SK-N-SH (cell line): Measurements from ENCODE around the gene MFSD2B. TPM values are rescaled to one million over a fixed set of nuclear protein-coding genes. Genes with fewer than 3 reads are reported as not detected.
A peak's percentile ranks its signal among the peaks of the same experiment; 100 is the strongest.

Source experiments
- CTCF ChIA-PET: fragments of 300-600, 350-600 bp; formaldehyde crosslinking; extraction: SDS; loops from one replicate; lab custom pipeline; 2021; lab: Yijun Ruan, JAX
- POLR2A ChIA-PET: fragments of 350-600 bp; sonication (Branson Sonifier 250); formaldehyde crosslinking; extraction: SDS; loops from one replicate; lab custom pipeline; 2020; ENCODE audit warnings: antibody characterized with exemption, inconsistent platforms; lab: Yijun Ruan, JAX
- DNase-seq: peaks from one replicate; pipeline ENCODE4 v3.0.0; 2012
- H2AFZ ChIP-seq: fragments of 200-600 bp; sonication (generic); 2 replicates; pipeline ENCODE4 v1.8.1; 2016; ENCODE audit warnings: antibody characterized with exemption, mild to moderate bottlenecking, low read depth
- H3F3A ChIP-seq: fragments of 200-600 bp; sonication (generic); replicated peaks from 2 replicates; pipeline ENCODE3; 2016; ENCODE audit warnings: antibody characterized with exemption, mild to moderate bottlenecking; ENCODE audit not compliant: insufficient read depth
- H3K27ac ChIP-seq, 2 experiments: fragments of 200-500 bp in 1 of 2; fragments of 200-600 bp in 1 of 2; sonication (Bioruptor generic) in 1 of 2; sonication (generic), shearing (Covaris generic) in 1 of 2; 2 replicates each; pipeline versions ENCODE4 v1.5.1 to v1.6.1; 2014 to 2016; ENCODE audit warnings: low read depth in 2 of 2, inconsistent platforms in 1 of 2, low read length in 1 of 2, mild to moderate bottlenecking in 1 of 2, mixed read lengths in 1 of 2
- H3K27me3 ChIP-seq: fragments of 200-600 bp; sonication (generic), shearing (Covaris generic); 2 replicates; pipeline ENCODE4 v1.6.1; 2016; ENCODE audit warnings: mixed run types; ENCODE audit not compliant: insufficient read depth
- H3K36me3 ChIP-seq, 2 experiments: fragments of 200-500 bp in 1 of 2; fragments of 200-600 bp in 1 of 2; sonication (Bioruptor generic) in 1 of 2; sonication (generic) in 1 of 2; replicated peaks in 1 of 2; 2 replicates each; pipeline versions ENCODE3 to v1.5.1; 2014 to 2016; ENCODE audit warnings: low read length in 1 of 2, mild to moderate bottlenecking in 1 of 2; ENCODE audit not compliant: insufficient read depth in 2 of 2, control insufficient read depth in 1 of 2
- H3K4me1 ChIP-seq, 2 experiments: fragments of 200-500 bp in 1 of 2; fragments of 200-600 bp in 1 of 2; sonication (Bioruptor generic) in 1 of 2; sonication (generic), shearing (Covaris generic) in 1 of 2; 2 replicates each; pipeline versions ENCODE4 v1.5.1 to v1.6.1; 2014 to 2016; ENCODE audit warnings: low read depth in 1 of 2, low read length in 1 of 2, mixed run types in 1 of 2; ENCODE audit not compliant: insufficient read depth in 2 of 2, control insufficient read depth in 1 of 2
- H3K4me2 ChIP-seq: fragments of 200-600 bp; sonication (generic), shearing (Covaris generic); 2 replicates; pipeline ENCODE4 v1.6.1; 2017; ENCODE audit warnings: mixed run types
- H3K4me3 ChIP-seq, 2 experiments: fragments of 200-500 bp in 1 of 2; fragments of 200-600 bp in 1 of 2; sonication (Bioruptor generic) in 1 of 2; sonication (generic), shearing (Covaris generic) in 1 of 2; 2 replicates each; pipeline versions ENCODE4 v1.5.1 to v1.8.1; 2014 to 2016; ENCODE audit warnings: low read depth in 2 of 2, inconsistent platforms in 1 of 2, low read length in 1 of 2, mild to moderate bottlenecking in 1 of 2, mixed read lengths in 1 of 2, moderate library complexity in 1 of 2
- H3K79me2 ChIP-seq: fragments of 200-600 bp; sonication (generic); 2 replicates; pipeline ENCODE4 v1.8.1; 2017; ENCODE audit warnings: mild to moderate bottlenecking; ENCODE audit not compliant: insufficient read depth
- H3K9ac ChIP-seq: fragments of 200-600 bp; sonication (generic); 2 replicates; pipeline ENCODE4 v1.6.1; 2017; ENCODE audit warnings: mixed run types
- H3K9me2 ChIP-seq: fragments of 200-600 bp; sonication (generic); 2 replicates; pipeline ENCODE4 v1.6.1; 2017; ENCODE audit warnings: mixed run types
- H3K9me3 ChIP-seq: fragments of 200-600 bp; sonication (generic); 2 replicates; pipeline ENCODE4 v1.6.1; 2017; ENCODE audit warnings: mixed run types, mild to moderate bottlenecking, moderate library complexity
- H4K20me1 ChIP-seq: fragments of 200-600 bp; sonication (generic); 2 replicates; pipeline ENCODE4 v1.6.1; 2017; ENCODE audit warnings: mild to moderate bottlenecking, mixed run types; ENCODE audit not compliant: insufficient read depth
- ELF1 ChIP-seq: IDR thresholded peaks from 2 replicates; pipeline ENCODE4 v1.4.0; 2012
- EP300 ChIP-seq, 2 experiments: IDR thresholded peaks; 2 replicates each; pipeline versions ENCODE4 v1.4.0 to v1.6.1; 2012; ENCODE audit warnings: borderline replicate concordance in 1 of 2, low read depth in 1 of 2, low read length in 1 of 2
- EZH2phosphoT487 ChIP-seq: fragments of 200-600 bp; sonication (generic); IDR thresholded peaks from 2 replicates; pipeline ENCODE4 v1.6.1; 2017; ENCODE audit warnings: low read depth, mixed run types, mild to moderate bottlenecking, antibody characterized with exemption, moderate library complexity, borderline replicate concordance
- FOSL2 ChIP-seq: IDR thresholded peaks from 2 replicates; pipeline ENCODE4 v1.4.0; 2012; ENCODE audit warnings: low read depth, mild to moderate bottlenecking, moderate library complexity, borderline replicate concordance
- GATA2 ChIP-seq: sonication (generic); formaldehyde crosslinking; IDR thresholded peaks from 2 replicates; pipeline ENCODE4 v1.5.0; 2020; ENCODE audit warnings: mild to moderate bottlenecking, missing genetic modification reagents
- MXI1 ChIP-seq: IDR thresholded peaks from 2 replicates; pipeline ENCODE4 v1.6.1; 2012; ENCODE audit warnings: mild to moderate bottlenecking, low read depth, low read length, improper control_type of control experiment
- NFIC ChIP-seq: IDR thresholded peaks from 2 replicates; pipeline ENCODE4 v1.4.0; 2012; ENCODE audit warnings: borderline replicate concordance
- NRF1 ChIP-seq: IDR thresholded peaks from 2 replicates; pipeline ENCODE4 v1.6.1; 2012; ENCODE audit warnings: low read depth, mild to moderate bottlenecking, low read length
- PBX3 ChIP-seq: IDR thresholded peaks from 2 replicates; pipeline ENCODE4; 2012
- POLR2AphosphoS5 ChIP-seq: IDR thresholded peaks from 2 replicates; pipeline ENCODE4 v1.6.1; 2012; ENCODE audit warnings: low read depth, low read length
- RAD21 ChIP-seq: IDR thresholded peaks from 2 replicates; pipeline ENCODE4 v1.6.1; 2012; ENCODE audit warnings: mild to moderate bottlenecking, low read length
- RCOR1 ChIP-seq: fragments of 150-350 bp; IDR thresholded peaks from 2 replicates; pipeline ENCODE4 v1.6.1; 2017; ENCODE audit warnings: antibody characterized with exemption, low read length
- RFX5 ChIP-seq: IDR thresholded peaks from 2 replicates; pipeline ENCODE4 v1.6.1; 2012; ENCODE audit warnings: mild to moderate bottlenecking, improper control_type of control experiment, low read length
- RXRA ChIP-seq: IDR thresholded peaks from 2 replicates; pipeline ENCODE4 v1.4.0; 2012; ENCODE audit warnings: low read depth, mild to moderate bottlenecking, borderline replicate concordance
- SMC3 ChIP-seq: IDR thresholded peaks from 2 replicates; pipeline ENCODE4 v1.6.1; 2012; ENCODE audit warnings: low read depth, low read length, improper control_type of control experiment
- TAF1 ChIP-seq: IDR thresholded peaks from 2 replicates; pipeline ENCODE4 v1.6.1; 2012; ENCODE audit warnings: low read depth, mild to moderate bottlenecking, low read length, moderate library complexity, borderline replicate concordance
- TCF12 ChIP-seq: IDR thresholded peaks from 2 replicates; pipeline ENCODE4 v1.4.0; 2012
- TEAD4 ChIP-seq: IDR thresholded peaks from 2 replicates; pipeline ENCODE4 v1.4.0; 2012; ENCODE audit warnings: mild to moderate bottlenecking, borderline replicate concordance; ENCODE audit not compliant: insufficient read depth
- USF2 ChIP-seq: fragments of 150-350 bp; IDR thresholded peaks from 2 replicates; pipeline ENCODE4 v1.6.1; 2017; ENCODE audit warnings: antibody characterized with exemption, low read length, low read depth, borderline replicate concordance
- WGBS: methylation state at CpG from one replicate; pipeline ENCODE4 v1.1.6; 2017; ENCODE audit warnings: low lambda C conversion rate; 5-methylcytosine and 5-hydroxymethylcytosine counted together
- polyA plus RNA-seq, 3 experiments: library from polyadenylated mRNA; depleted of rRNA; stranded (reverse); fragments of >200 nt; gene quantifications; 2 replicates each; pipeline ENCODE4 v1.2.3, GENCODE V29; 2012
- TF ChIP-seq, protein P1 (sequence below): IDR thresholded peaks from 2 replicates; pipeline ENCODE4 v1.4.0; 2012; ENCODE audit warnings: low read depth

MFSD2B gene
- polyA plus RNA-seq, 1 of the 3 experiments (the other 2 are of a cell fraction): not detected

DNA sequence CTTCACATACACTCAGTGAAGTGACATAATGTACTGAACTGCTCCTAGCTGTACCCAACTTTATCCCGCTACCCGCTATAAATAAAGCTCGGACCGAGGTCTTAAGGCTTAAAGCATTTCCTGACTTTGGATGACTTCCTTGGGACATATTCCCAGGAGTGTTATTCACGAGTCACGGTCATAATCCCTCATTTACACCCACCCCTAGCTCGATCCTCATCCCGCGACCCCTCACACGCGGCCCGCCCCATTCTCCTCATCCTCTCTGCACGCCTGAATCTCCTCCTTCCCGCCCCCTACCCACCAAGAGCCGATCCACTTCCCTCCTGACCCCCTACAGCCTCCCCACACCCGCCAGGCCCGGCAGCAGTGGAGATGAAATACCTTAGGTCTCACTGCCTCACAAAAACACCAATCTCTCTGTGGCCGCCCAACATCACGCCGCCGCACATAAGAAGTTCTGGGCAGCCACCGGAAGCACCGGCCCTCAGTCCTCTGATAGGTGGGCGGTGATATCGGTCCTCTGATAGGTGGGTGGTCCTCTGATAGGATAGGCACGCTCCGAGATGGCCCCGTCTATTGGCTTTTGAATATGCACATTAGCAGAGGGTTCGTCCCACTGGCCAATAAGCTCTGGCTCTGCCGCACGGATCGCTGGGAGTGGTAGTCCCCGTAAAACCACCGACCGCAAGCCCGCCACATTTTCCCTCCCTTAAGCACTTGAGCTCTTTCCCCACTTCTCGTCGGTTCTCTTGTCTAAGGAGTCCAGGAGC lies 37.2 kb downstream of the MFSD2B start, which contains the start of gene WDCP (continued):
- TF ChIP-seq PBX3 (peak; percentile 86), TAF1 (peak; percentile 93), RAD21 (no peak), RFX5 (no peak), POLR2AphosphoS5 (peak; percentile 98), USF2 (no peak), EP300 (IDR thresholded peaks at IDR 0.05; ENCODE audit: borderline replicate concordance in 1 of 2, low read depth in 1 of 2, low read length in 1 of 2) (no peak), EZH2phosphoT487 (no peak), SMC3 (no peak), NFIC (no peak)

DNA sequence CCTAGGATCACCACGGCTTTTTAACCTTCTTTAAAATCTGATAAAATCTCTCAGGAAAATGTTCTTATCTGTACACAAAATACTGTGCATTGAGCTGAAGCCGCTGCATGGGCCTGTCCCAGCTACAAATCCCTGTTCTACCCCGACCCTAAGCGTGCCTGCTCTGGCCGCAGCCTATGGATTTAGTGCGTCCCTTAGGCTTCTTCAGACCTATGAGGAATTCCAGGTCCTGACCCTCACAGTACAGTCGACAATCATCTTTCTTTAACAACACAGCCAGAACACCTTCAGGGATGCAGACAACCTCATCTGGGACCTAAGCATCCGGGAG lies 37.8 kb downstream of the MFSD2B start:
- no peaks in the 10 kb centered on the region for H3K9me3 ChIP-seq
- CTCF ChIA-PET: interaction anchor here (0.8 to 5.1 kb wide), 5 partner anchors 13 to 223 kb away, joined by 3 to 38 read pairs (median 6); partner anchors contain the start of genes ATAD2B and TP53I3
- peak; percentile 17 for DNase-seq
- peaks cover 15% of the 10 kb centered on the region for H3F3A ChIP-seq
- no peaks in the 10 kb centered on the region for H3K27me3 ChIP-seq
- H3K27ac ChIP-seq: peak overlapping the region in 1 of 2 experiments; percentile 70; a peak in 2 of 4 replicates
- TF ChIP-seq NFIC (no peak), EZH2phosphoT487 (no peak), FOSL2 (no peak), TCF12 (no peak), ELF1 (no peak), EP300 (IDR thresholded peaks at IDR 0.05; ENCODE audit: borderline replicate concordance in 1 of 2, low read depth in 1 of 2, low read length in 1 of 2) (no peak), TAF1 (no peak), GATA2 (CRISPR knock-in tag) (no peak), RXRA (no peak), SMC3 (no peak), RAD21 (no peak), RCOR1 (no peak), NRF1 (no peak), MXI1 (no peak), TEAD4 (no peak)
- TF ChIP-seq, protein P1, sequence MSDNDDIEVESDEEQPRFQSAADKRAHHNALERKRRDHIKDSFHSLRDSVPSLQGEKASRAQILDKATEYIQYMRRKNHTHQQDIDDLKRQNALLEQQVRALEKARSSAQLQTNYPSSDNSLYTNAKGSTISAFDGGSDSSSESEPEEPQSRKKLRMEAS: no peak; the same call in 1 of the 2 replicates
- no peaks in the 10 kb centered on the region for H3K36me3 ChIP-seq
- H3K4me3 ChIP-seq: peak overlapping the region in 1 of 2 experiments; percentile 13; a peak in 2 of 4 replicates
- H2AFZ ChIP-seq: peak overlapping the region; percentile 90
- peaks cover 3 to 16% of the 10 kb centered on the region in 2 experiments; a peak in 2 of 4 replicates for H3K4me1 ChIP-seq
- no peaks in the 10 kb centered on the region for H4K20me1 ChIP-seq
- peaks cover 45% of the 10 kb centered on the region for H3K79me2 ChIP-seq
- POLR2A ChIA-PET: interaction anchor here (0.6 to 1.7 kb wide), 10 partner anchors 11 to 223 kb away, joined by 3 to 16 read pairs (median 4); partner anchors contain the start of genes ATAD2B, SF3B6, TP53I3 and UBXN2A
- H3K4me2 ChIP-seq: peak overlapping the region; percentile 31; the same call in 1 of the 2 replicates
- 47% methylated on average over 8 of the region's 8 CpGs for WGBS
- no peaks in the 10 kb centered on the region for H3K9me2 ChIP-seq
- no peak overlapping the region for H3K9ac ChIP-seq
